CD4-positive, alpha-beta T cell (primary cell): ENCODE results near the gene CTNNA1. TPM values are rescaled to one million over a fixed set of nuclear protein-coding genes. Genes with fewer than 3 reads are reported as not detected.

Source experiments
- ATAC-seq: fragments of 200-7000 bp; cut with Tn5 transposase; one replicate; pipeline ENCODE4 v1.10.0; 2022; ENCODE audit warnings: mild to moderate bottlenecking; ENCODE audit not compliant: poor library complexity
- CTCF ChIA-PET: fragments of 350-600 bp; sonication (Branson Sonifier 250); formaldehyde crosslinking; loops from one replicate; lab custom pipeline; 2021; ENCODE audit warnings: antibody characterized with exemption, inconsistent platforms; lab: Charles Lee
- POLR2A ChIA-PET: fragments of 350-600 bp; sonication (Branson Sonifier 250); formaldehyde crosslinking; loops from one replicate; lab custom pipeline; 2021; ENCODE audit warnings: antibody characterized with exemption, inconsistent platforms; lab: Charles Lee
- DNase-seq, 14 experiments: peaks; one replicate each; pipeline ENCODE4 v3.0.0-alpha.2; 2013 to 2020; ENCODE audit warnings: mixed read lengths in 2 of 14
- H3K27ac ChIP-seq, 2 donors: one replicate each; pipeline versions ENCODE4 v1.5.1 to v1.7.0; 2013; ENCODE audit warnings: low read length in 2 of 2, low read depth in 1 of 2, mild to moderate bottlenecking in 1 of 2
- H3K27me3 ChIP-seq, 2 experiments: 1 replicate in 1 of 2; 2 replicates in 1 of 2; pipeline versions ENCODE4 v1.6.1 to v1.7.0; 2013; ENCODE audit warnings: low read length in 2 of 2, control low read depth in 1 of 2, mild to moderate bottlenecking in 1 of 2, moderate library complexity in 1 of 2; ENCODE audit not compliant: insufficient read depth in 2 of 2, control insufficient read depth in 1 of 2
- H3K36me3 ChIP-seq: one replicate; pipeline ENCODE4 v1.6.1; 2013; ENCODE audit warnings: low read length, control low read depth; ENCODE audit not compliant: insufficient read depth
- H3K4me1 ChIP-seq: one replicate; pipeline ENCODE4 v1.6.1; 2013; ENCODE audit warnings: low read length, control low read depth; ENCODE audit not compliant: insufficient read depth
- H3K4me3 ChIP-seq: one replicate; pipeline ENCODE4 v1.5.1; 2013; ENCODE audit warnings: mild to moderate bottlenecking, low read length, moderate library complexity
- H3K9me3 ChIP-seq, 2 experiments: 1 replicate in 1 of 2; 2 replicates in 1 of 2; pipeline versions ENCODE4 v1.6.1 to v1.7.0; 2013; ENCODE audit warnings: low read length in 2 of 2, mild to moderate bottlenecking in 2 of 2, control low read depth in 1 of 2, moderate library complexity in 1 of 2; ENCODE audit not compliant: control insufficient read depth in 1 of 2, insufficient read depth in 1 of 2
- H3K27ac Mint-ChIP-seq: one replicate; pipeline ENCODE4 v1.8.0; 2020; ENCODE audit warnings: mixed read lengths
- H3K27me3 Mint-ChIP-seq: one replicate; pipeline ENCODE4 v1.8.0; 2021; ENCODE audit warnings: mixed read lengths
- H3K36me3 Mint-ChIP-seq: one replicate; pipeline ENCODE4 v1.8.0; 2021; ENCODE audit warnings: low read depth, mixed read lengths
- H3K4me1 Mint-ChIP-seq: one replicate; pipeline ENCODE4 v1.8.0; 2021; ENCODE audit warnings: low read depth, mixed read lengths
- H3K4me3 Mint-ChIP-seq: one replicate; pipeline ENCODE4 v1.8.0; 2020; ENCODE audit warnings: mild to moderate bottlenecking, mixed read lengths
- H3K9me3 Mint-ChIP-seq: one replicate; pipeline ENCODE4 v1.8.0; 2020; ENCODE audit warnings: mixed read lengths
- intact Hi-C, 2 experiments: fragments of 100-400 bp; cut with DNase I in 1 of 2; cut with micrococcal nuclease in 1 of 2; formaldehyde crosslinking; loops; one replicate each; pipeline versions ENCODE4 v1.15.1 to v1.9.0; 2023 to 2025; cut with DNase I, micrococcal nuclease
- total RNA-seq, 174 experiments: library from RNA in 2 of 174; stranded (reverse) in 2 of 174; gene quantifications; one replicate each; pipeline ENCODE4 v1.2.3 and lab custom pipeline; 2021 to 2026
- TF ChIP-seq, protein P1 (sequence below): fragments of 200-600 bp; IDR thresholded peaks from one replicate; pipeline ENCODE4 v1.8.0; 2022; ENCODE audit warnings: antibody characterized with exemption, mild to moderate bottlenecking

CTNNA1 gene
- total RNA-seq, 2 experiments from 2014 or later: 6.0 to 6.7 TPM

- Mint-ChIP-seq H3K27me3 (peaks cover 33% of the 10 kb centered on the region), H3K4me1 (peaks cover 11% of the 10 kb centered on the region), H3K4me3 (no peak overlapping the region), H3K36me3 (no peaks in the 10 kb centered on the region), H3K9me3 (no peaks in the 10 kb centered on the region), H3K27ac (no peak overlapping the region)
- DNase-seq (no peak), ATAC-seq (no peak)
- ChIA-PET CTCF (interaction anchor here (0.6 to 0.8 kb wide), 2 partner anchors 8 to 14 kb away, joined by 3 read pairs; no protein-coding TSS in a partner anchor), POLR2A (no interaction called here)
- intact Hi-C loops: no loop called here
- H3K9me3 ChIP-seq: peaks cover 0 to 6% of the 10 kb centered on the region in 2 experiments
- no peaks in the 10 kb centered on the region for H3K27me3 ChIP-seq
- no peaks in the 10 kb centered on the region for H3K36me3 ChIP-seq
- TF ChIP-seq, protein P1, sequence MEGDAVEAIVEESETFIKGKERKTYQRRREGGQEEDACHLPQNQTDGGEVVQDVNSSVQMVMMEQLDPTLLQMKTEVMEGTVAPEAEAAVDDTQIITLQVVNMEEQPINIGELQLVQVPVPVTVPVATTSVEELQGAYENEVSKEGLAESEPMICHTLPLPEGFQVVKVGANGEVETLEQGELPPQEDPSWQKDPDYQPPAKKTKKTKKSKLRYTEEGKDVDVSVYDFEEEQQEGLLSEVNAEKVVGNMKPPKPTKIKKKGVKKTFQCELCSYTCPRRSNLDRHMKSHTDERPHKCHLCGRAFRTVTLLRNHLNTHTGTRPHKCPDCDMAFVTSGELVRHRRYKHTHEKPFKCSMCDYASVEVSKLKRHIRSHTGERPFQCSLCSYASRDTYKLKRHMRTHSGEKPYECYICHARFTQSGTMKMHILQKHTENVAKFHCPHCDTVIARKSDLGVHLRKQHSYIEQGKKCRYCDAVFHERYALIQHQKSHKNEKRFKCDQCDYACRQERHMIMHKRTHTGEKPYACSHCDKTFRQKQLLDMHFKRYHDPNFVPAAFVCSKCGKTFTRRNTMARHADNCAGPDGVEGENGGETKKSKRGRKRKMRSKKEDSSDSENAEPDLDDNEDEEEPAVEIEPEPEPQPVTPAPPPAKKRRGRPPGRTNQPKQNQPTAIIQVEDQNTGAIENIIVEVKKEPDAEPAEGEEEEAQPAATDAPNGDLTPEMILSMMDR: no peak
- no peaks in the 10 kb centered on the region for H3K4me1 ChIP-seq
- H3K27ac ChIP-seq: no peak overlapping the region
- H3K4me3 ChIP-seq: no peak overlapping the region
These were observed 50.7 kb downstream of the CTNNA1 start for GRCh38 chr5:138803935-138804334.

DNA sequence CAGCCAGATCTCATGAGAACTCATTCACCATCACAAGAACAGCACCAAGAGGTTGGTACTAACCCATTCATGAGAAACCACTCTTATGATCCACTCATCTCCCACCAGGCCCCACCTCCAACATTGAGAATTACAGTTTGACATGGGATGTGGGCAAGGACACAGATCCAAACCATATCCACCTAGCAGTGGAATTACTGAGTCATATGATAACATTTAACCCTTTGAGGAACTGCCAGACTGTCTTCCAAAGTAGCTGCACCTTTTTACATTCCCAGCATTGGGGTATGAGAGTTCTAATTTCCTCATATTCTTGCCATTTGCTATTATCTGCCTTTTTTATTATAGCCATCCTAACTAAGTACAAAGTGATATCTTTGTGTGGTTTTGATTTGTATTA, 51.9 kb downstream of the CTNNA1 start:
- Histone ChIP-seq H3K36me3 (no peaks in the 10 kb centered on the region), H3K4me3 (no peak overlapping the region), H3K27ac (no peak overlapping the region), H3K27me3 (no peaks in the 10 kb centered on the region), H3K4me1 (no peaks in the 10 kb centered on the region), H3K9me3 (peaks cover 0 to 6% of the 10 kb centered on the region in 2 experiments)
- POLR2A ChIA-PET: no interaction called here
- intact Hi-C loops: no loop called here
- Mint-ChIP-seq H3K27ac (no peak overlapping the region), H3K4me1 (peaks cover 11% of the 10 kb centered on the region), H3K9me3 (no peaks in the 10 kb centered on the region), H3K36me3 (no peaks in the 10 kb centered on the region), H3K4me3 (no peak overlapping the region), H3K27me3 (peaks cover 23% of the 10 kb centered on the region)
- DNase-seq (no peak), ATAC-seq (no peak)
- CTCF ChIA-PET: no interaction called here
- TF ChIP-seq, protein P1: no peak

DNA sequence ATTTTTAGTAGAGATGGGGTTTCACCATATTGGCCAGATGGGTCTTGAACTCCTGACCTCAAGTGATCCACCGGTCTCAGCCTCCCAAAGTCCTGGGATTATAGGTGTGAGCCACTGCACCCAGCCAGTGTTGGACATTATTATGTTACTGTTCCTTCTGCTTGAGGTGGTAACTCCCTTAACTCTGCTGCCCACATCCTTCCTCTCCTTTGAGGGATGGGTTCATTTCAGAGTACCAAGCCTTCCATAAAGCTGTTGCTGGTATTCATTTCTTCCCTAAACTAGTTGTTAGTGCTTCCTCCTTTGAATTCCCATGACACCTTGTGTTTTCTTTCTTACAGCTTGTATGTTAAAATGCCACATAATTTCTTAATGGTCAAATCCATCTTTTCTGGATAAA, 54.0 kb downstream of the CTNNA1 start:
- Mint-ChIP-seq H3K4me3 (no peak overlapping the region), H3K9me3 (no peaks in the 10 kb centered on the region), H3K27ac (no peak overlapping the region), H3K4me1 (peaks cover 11% of the 10 kb centered on the region), H3K27me3 (peaks cover 7% of the 10 kb centered on the region), H3K36me3 (no peaks in the 10 kb centered on the region)
- ATAC-seq: no peak
- intact Hi-C loops: no loop called here
- DNase-seq: peak in 1 of 14 experiments; percentile 26
- no peaks in the 10 kb centered on the region for H3K27me3 ChIP-seq
- TF ChIP-seq, protein P1: no peak
- H3K36me3 ChIP-seq: no peaks in the 10 kb centered on the region
- H3K4me1 ChIP-seq: no peaks in the 10 kb centered on the region
- no peak overlapping the region for H3K4me3 ChIP-seq
- no peaks in the 10 kb centered on the region for H3K9me3 ChIP-seq
- CTCF ChIA-PET: no interaction called here
- POLR2A ChIA-PET: no interaction called here
- H3K27ac ChIP-seq: no peak overlapping the region
